Esophagus muscularis mucosa (tissue), 3 donors: ENCODE results near the gene MAPK8.

ENCODE experiments used
- POLR2A ChIP-seq: fragments of 450-650 bp; IDR thresholded peaks from one replicate; pipeline ENCODE4 v1.6.1; 2017; ENCODE audit warnings: antibody characterized with exemption, moderate library complexity, mild to moderate bottlenecking, low read depth
- POLR2AphosphoS5 ChIP-seq, 2 donors: sonication (generic); formaldehyde crosslinking; IDR thresholded peaks; one replicate each; pipeline ENCODE4 v1.6.1; 2017; ENCODE audit warnings: antibody characterized with exemption in 2 of 2
- TF ChIP-seq, protein P1 (sequence below), 3 experiments: fragments of 200-600 bp in 2 of 3; fragments of 450-650 bp in 1 of 3; sonication (generic) in 2 of 3; IDR thresholded peaks; one replicate each; pipeline ENCODE4 v1.5.1; 2017 to 2019; ENCODE audit warnings: antibody characterized with exemption in 3 of 3, mild to moderate bottlenecking in 2 of 3, moderate library complexity in 1 of 3

DNA sequence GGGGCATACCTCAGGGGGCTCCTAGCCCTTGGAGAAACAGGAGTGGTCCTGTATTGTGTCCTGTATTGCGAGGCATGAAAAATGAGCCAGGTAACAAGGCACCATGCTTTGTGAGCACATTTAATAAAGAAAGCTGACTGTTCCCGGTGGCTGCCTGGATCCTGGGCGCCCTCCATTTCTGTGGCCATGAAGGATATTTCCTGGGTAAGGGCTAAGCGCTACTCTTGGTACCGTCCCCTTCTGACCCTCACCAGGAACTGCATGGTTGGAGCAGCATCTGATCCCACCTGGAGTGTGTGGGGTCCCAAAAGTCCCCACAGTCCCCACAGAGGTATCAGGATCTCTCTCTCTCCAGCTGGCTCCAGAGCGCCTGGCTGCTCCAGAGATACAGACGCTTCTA, 139.5 kb downstream of the MAPK8 start:
- TF ChIP-seq, protein P1, sequence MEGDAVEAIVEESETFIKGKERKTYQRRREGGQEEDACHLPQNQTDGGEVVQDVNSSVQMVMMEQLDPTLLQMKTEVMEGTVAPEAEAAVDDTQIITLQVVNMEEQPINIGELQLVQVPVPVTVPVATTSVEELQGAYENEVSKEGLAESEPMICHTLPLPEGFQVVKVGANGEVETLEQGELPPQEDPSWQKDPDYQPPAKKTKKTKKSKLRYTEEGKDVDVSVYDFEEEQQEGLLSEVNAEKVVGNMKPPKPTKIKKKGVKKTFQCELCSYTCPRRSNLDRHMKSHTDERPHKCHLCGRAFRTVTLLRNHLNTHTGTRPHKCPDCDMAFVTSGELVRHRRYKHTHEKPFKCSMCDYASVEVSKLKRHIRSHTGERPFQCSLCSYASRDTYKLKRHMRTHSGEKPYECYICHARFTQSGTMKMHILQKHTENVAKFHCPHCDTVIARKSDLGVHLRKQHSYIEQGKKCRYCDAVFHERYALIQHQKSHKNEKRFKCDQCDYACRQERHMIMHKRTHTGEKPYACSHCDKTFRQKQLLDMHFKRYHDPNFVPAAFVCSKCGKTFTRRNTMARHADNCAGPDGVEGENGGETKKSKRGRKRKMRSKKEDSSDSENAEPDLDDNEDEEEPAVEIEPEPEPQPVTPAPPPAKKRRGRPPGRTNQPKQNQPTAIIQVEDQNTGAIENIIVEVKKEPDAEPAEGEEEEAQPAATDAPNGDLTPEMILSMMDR (IDR thresholded peaks at IDR 0.05) = no peak
- TF ChIP-seq POLR2AphosphoS5 (IDR thresholded peaks at IDR 0.05) (no peak), POLR2A (no peak)
